ENCODE results near the gene LRTM2.

DNA sequence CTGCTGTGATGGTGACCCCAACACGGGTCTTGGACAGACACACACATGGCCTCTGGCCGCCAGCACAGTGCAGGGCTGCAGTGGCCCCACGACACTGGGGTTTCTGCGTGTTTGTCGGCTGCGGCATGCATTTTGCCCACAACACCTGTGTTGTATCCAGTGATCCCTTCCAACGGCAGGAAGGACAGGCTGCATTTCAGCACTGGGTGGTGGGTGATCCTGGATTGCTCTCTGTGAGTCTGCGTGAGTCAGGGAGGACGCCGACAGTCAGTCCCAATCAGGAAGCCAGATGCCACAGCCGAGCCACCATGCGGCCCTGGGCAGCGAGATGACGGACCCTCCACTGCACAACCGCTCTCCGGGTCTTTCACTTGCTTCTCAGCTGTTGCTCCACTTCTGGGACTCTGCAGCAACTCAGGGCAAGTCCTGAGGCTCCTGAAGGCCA, 20.6 kb downstream of the LRTM2 start:
- no peak for TF ChIP-seq FOXA1 (IDR thresholded peaks at IDR 0.05)
- no peak for TF ChIP-seq L3MBTL2 (conservative IDR thresholded peaks at IDR 0.05)
- TF ChIP-seq FOXM1 (IDR thresholded peaks at IDR 0.05; ENCODE audit: borderline replicate concordance) = no peak
